IMR-90 (cell line): ENCODE results near the gene TCF20. TPM values are rescaled to one million over a fixed set of nuclear protein-coding genes. Genes with fewer than 3 reads are reported as not detected.

Experiments used
- ATAC-seq: fragments of 200-7000 bp; cut with Tn5 transposase; 2 replicates; pipeline ENCODE4 v1.9.1; 2020; ENCODE audit warnings: low read depth, mild to moderate bottlenecking, moderate library complexity
- BruUV-seq: library from RNA; stranded (reverse); fragments of 400-500 nt; replicated peaks from 2 replicates; lab custom pipeline; 2021; lab: Mats Ljungman, UMichigan
- CTCF ChIA-PET: fragments of 300-600 bp; formaldehyde crosslinking; extraction: SDS; loops from one replicate; lab custom pipeline; 2021; ENCODE audit warnings: antibody characterized with exemption; lab: Yijun Ruan, JAX
- POLR2A ChIA-PET: fragments of 300-600 bp; sonication (Branson Sonifier 250); formaldehyde crosslinking; loops from one replicate; lab custom pipeline; 2022; ENCODE audit warnings: antibody characterized with exemption; ENCODE audit not compliant: unreplicated experiment; lab: Charles Lee
- DNase-seq: peaks from one replicate; pipeline ENCODE4 v3.0.0; 2013
- H2AFZ ChIP-seq: replicated peaks from 2 replicates; pipeline ENCODE3; 2013; ENCODE audit warnings: low read length, mild to moderate bottlenecking; ENCODE audit not compliant: poor library complexity
- H2AK5ac ChIP-seq: 2 replicates; pipeline ENCODE4 v1.6.1; 2013; ENCODE audit warnings: low read depth, low read length, inconsistent platforms
- H2AK9ac ChIP-seq: replicated peaks from 2 replicates; pipeline ENCODE3; 2013; ENCODE audit warnings: mild to moderate bottlenecking, low read depth, low read length, moderate library complexity; ENCODE audit not compliant: poor library complexity
- H2BK120ac ChIP-seq: 2 replicates; pipeline ENCODE4 v1.6.1; 2013; ENCODE audit warnings: low read depth, low read length, inconsistent platforms
- H2BK15ac ChIP-seq: 3 replicates; pipeline ENCODE4 v1.6.1; 2013; ENCODE audit warnings: low read depth, low read length, inconsistent platforms
- H2BK20ac ChIP-seq: 2 replicates; pipeline ENCODE4 v1.6.1; 2013; ENCODE audit warnings: low read depth, mild to moderate bottlenecking, inconsistent platforms, low read length, moderate library complexity
- H2BK5ac ChIP-seq: 2 replicates; pipeline ENCODE4 v1.6.1; 2013; ENCODE audit warnings: mild to moderate bottlenecking, low read depth, low read length, inconsistent platforms; ENCODE audit not compliant: poor library complexity, severe bottlenecking
- H3K14ac ChIP-seq: replicated peaks from 2 replicates; pipeline ENCODE4 v1.6.1; 2013; ENCODE audit warnings: low read depth, low read length, inconsistent platforms
- H3K18ac ChIP-seq: 2 replicates; pipeline ENCODE4 v1.6.1; 2013; ENCODE audit warnings: low read depth, low read length, control low read depth
- H3K23ac ChIP-seq: 2 replicates; pipeline ENCODE4 v1.6.1; 2013; ENCODE audit warnings: low read depth, low read length, inconsistent platforms
- H3K27ac ChIP-seq: 2 replicates; pipeline ENCODE4 v1.5.1; 2013; ENCODE audit warnings: mild to moderate bottlenecking, control low read depth, low read length; ENCODE audit not compliant: insufficient read depth
- H3K27me3 ChIP-seq: 2 replicates; pipeline ENCODE4 v1.6.1; 2013; ENCODE audit warnings: low read length; ENCODE audit not compliant: control insufficient read depth, insufficient read depth
- H3K36me3 ChIP-seq: 2 replicates; pipeline ENCODE4 v1.6.1; 2013; ENCODE audit warnings: low read length, mixed read lengths; ENCODE audit not compliant: control insufficient read depth, insufficient read depth
- H3K4ac ChIP-seq: 2 replicates; pipeline ENCODE4 v1.6.1; 2013; ENCODE audit warnings: low read depth, low read length, inconsistent platforms
- H3K4me1 ChIP-seq: 2 replicates; pipeline ENCODE4 v1.6.1; 2013; ENCODE audit warnings: low read length, mixed read lengths; ENCODE audit not compliant: control insufficient read depth, insufficient read depth
- H3K4me2 ChIP-seq: 2 replicates; pipeline ENCODE4 v1.6.1; 2013; ENCODE audit warnings: low read depth, mild to moderate bottlenecking, control low read depth, low read length, moderate library complexity
- H3K4me3 ChIP-seq: 2 replicates; pipeline ENCODE4 v1.5.1; 2013; ENCODE audit warnings: low read depth, mild to moderate bottlenecking, control low read depth, low read length, moderate library complexity; ENCODE audit not compliant: insufficient read depth
- H3K56ac ChIP-seq: 2 replicates; pipeline ENCODE4 v1.6.1; 2013; ENCODE audit warnings: low read length, inconsistent platforms; ENCODE audit not compliant: insufficient read depth; ENCODE audit errors: extremely low read depth
- H3K79me1 ChIP-seq, 2 experiments: 2 replicates each; pipeline ENCODE4 v1.6.1; 2013; ENCODE audit warnings: low read length in 2 of 2, inconsistent platforms in 1 of 2, low read depth in 1 of 2
- H3K9ac ChIP-seq: 2 replicates; pipeline ENCODE4 v1.6.1; 2013; ENCODE audit warnings: low read depth, low read length, control low read depth
- H3K9me1 ChIP-seq: 2 replicates; pipeline ENCODE4 v1.6.1; 2013; ENCODE audit warnings: low read length, inconsistent platforms; ENCODE audit not compliant: insufficient read depth
- H3K9me3 ChIP-seq: 2 replicates; pipeline ENCODE4 v1.6.1; 2013; ENCODE audit warnings: low read length; ENCODE audit not compliant: control insufficient read depth, insufficient read depth
- H4K20me1 ChIP-seq: 2 replicates; pipeline ENCODE4 v1.6.1; 2013; ENCODE audit warnings: low read length, inconsistent platforms; ENCODE audit not compliant: insufficient read depth
- H4K5ac ChIP-seq: 2 replicates; pipeline ENCODE4 v1.6.1; 2013; ENCODE audit warnings: mild to moderate bottlenecking, low read depth, low read length, control low read depth
- H4K8ac ChIP-seq, 2 experiments: 2 replicates each; pipeline ENCODE4 v1.6.1; 2013; ENCODE audit warnings: low read depth in 2 of 2, low read length in 2 of 2, control low read depth in 1 of 2, inconsistent platforms in 1 of 2
- H4K91ac ChIP-seq: 2 replicates; pipeline ENCODE4 v1.6.1; 2013; ENCODE audit warnings: low read depth, low read length, inconsistent platforms; ENCODE audit not compliant: insufficient read depth
- BHLHE40 ChIP-seq: fragments of 150-350 bp; IDR thresholded peaks from 2 replicates; pipeline ENCODE4 v1.6.1; 2016; ENCODE audit warnings: mild to moderate bottlenecking, low read depth, low read length
- CEBPB ChIP-seq: IDR thresholded peaks from 2 replicates; pipeline ENCODE4 v1.6.1; 2012; ENCODE audit warnings: low read depth, low read length, improper control_type of control experiment
- MAZ ChIP-seq: IDR thresholded peaks from 2 replicates; pipeline ENCODE4 v1.6.1; 2012; ENCODE audit warnings: low read depth, mild to moderate bottlenecking, low read length, improper control_type of control experiment, moderate library complexity, borderline replicate concordance
- MXI1 ChIP-seq: IDR thresholded peaks from 2 replicates; pipeline ENCODE4 v1.6.1; 2012; ENCODE audit warnings: low read depth, mild to moderate bottlenecking, low read length, moderate library complexity, borderline replicate concordance
- NFE2L2 ChIP-seq: fragments of 150-350 bp; IDR thresholded peaks from 2 replicates; pipeline ENCODE4 v1.6.1; 2016; ENCODE audit warnings: low read depth, mild to moderate bottlenecking, low read length
- RAD21 ChIP-seq: IDR thresholded peaks from 2 replicates; pipeline ENCODE4 v1.6.1; 2012; ENCODE audit warnings: low read length, improper control_type of control experiment
- SMC3 ChIP-seq: fragments of 150-350 bp; IDR thresholded peaks from 2 replicates; pipeline ENCODE4 v1.6.1; 2016; ENCODE audit warnings: low read depth, mild to moderate bottlenecking, antibody characterized with exemption, low read length, moderate library complexity
- WGBS, 2 experiments: methylation state at CpG; one replicate each; pipeline versions ENCODE4 v1.1.5 to v1.1.7; 2013; ENCODE audit warnings: missing lambda C conversion rate in 2 of 2; ENCODE audit not compliant: insufficient read length in 1 of 2; ENCODE audit errors: extremely low coverage in 2 of 2; 5-methylcytosine and 5-hydroxymethylcytosine counted together
- dilution Hi-C: fragments of 300-500 bp; cut with HindIII; formaldehyde crosslinking; loops from one replicate; pipeline ENCODE4 v1.14.3; 2018; ENCODE audit warnings: low sequenced_read_pairs; ENCODE audit not compliant: unreplicated experiment
- in situ Hi-C: fragments of 300-500 bp; cut with MboI; formaldehyde crosslinking; loops from 3 replicates; pipeline ENCODE4 v1.14.3; 2019; ENCODE audit warnings: low sequenced_read_pairs, inconsistent platforms, mixed read lengths
- intact Hi-C: fragments of 100-400 bp; cut with micrococcal nuclease; formaldehyde crosslinking; loops from 2 replicates; pipeline ENCODE4 v1.10.0; 2022
- polyA plus RNA-seq, 3 experiments: library from polyadenylated mRNA; depleted of rRNA; stranded (reverse); fragments of >200 nt; gene quantifications; 2 replicates each; pipeline ENCODE4 v1.2.3, GENCODE V29; 2012; ENCODE audit warnings: low replicate concordance in 1 of 3
- total RNA-seq: library from RNA; depleted of rRNA; stranded (reverse); fragments of >200 nt; gene quantifications from 2 replicates; pipeline ENCODE4 v1.2.3, GENCODE V29; 2012
- TF ChIP-seq, protein P1 (sequence below): conservative IDR thresholded peaks from 2 replicates; pipeline ENCODE4 v1.5.1; 2012; ENCODE audit warnings: mild to moderate bottlenecking, low read depth, low read length, improper control_type of control experiment

Gene TCF20
- total and polyA plus RNA-seq, 2 of the 4 experiments (the other 2 are of a cell fraction) = 8.9 to 23.7 TPM

DNA sequence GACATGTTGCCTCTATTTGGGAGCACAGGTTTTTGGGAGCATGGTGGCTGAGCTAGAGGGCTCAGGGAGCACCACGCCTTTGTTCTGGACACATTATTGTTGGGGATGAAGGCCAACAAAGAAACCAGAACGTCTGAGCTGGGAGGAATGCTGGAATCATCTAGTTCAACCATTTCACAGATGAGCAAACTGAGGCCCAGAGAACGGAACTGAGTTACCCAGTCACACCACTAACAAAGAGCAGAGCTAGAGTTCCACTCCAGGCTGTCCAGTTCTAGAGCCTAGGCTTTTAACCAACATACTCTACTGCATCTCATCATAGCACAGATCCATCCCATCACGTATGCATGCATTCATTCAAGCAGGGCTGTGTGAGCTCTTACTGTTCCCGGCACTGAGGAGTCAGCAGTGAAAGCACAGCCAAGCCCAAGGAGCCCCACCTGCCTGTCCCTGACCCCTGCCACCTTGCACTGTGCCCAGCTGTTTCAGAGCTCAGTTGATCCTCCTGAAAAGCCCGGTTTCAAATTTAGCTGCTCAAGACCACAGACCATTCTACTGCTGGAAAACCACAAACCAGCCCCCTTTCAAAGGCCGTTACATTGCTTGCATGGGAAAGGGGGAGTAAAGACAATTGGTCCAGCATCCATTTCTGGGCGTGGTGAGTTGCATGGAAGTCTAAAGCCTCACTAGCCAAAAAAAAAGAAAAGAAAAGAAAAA is 16.9 kb upstream of the TCF20 start:
- DNase-seq (no peak), ATAC-seq (no peak)
- Histone ChIP-seq H3K9me3 (no peaks in the 10 kb centered on the region), H2BK5ac (no peak overlapping the region), H4K5ac (no peak overlapping the region), H2BK15ac (no peak overlapping the region), H2AFZ (no peak overlapping the region), H3K4ac (no peak overlapping the region), H2AK5ac (no peak overlapping the region), H3K4me2 (no peak overlapping the region), H3K27me3 (peaks cover 49% of the 10 kb centered on the region), H3K4me1 (no peaks in the 10 kb centered on the region), H2BK120ac (no peak overlapping the region), H2AK9ac (no peak overlapping the region), H3K4me3 (no peak overlapping the region), H3K79me1 (no peaks in the 10 kb centered on the region), H3K23ac (no peak overlapping the region), H3K56ac (no peak overlapping the region), H3K36me3 (no peaks in the 10 kb centered on the region), H3K9ac (no peak overlapping the region), H3K27ac (no peak overlapping the region), H3K14ac (no peak overlapping the region), H3K9me1 (0 out of 2 replicates have a peak, but pooled peaks cover 3% of the 10 kb centered on the region), H4K20me1 (peaks cover 22% of the 10 kb centered on the region), H4K91ac (no peak overlapping the region), H3K18ac (no peak overlapping the region), H2BK20ac (no peak overlapping the region), H4K8ac (no peak overlapping the region)
- WGBS, 2 experiments = 60% methylated on average over 1 of the region's 8 CpGs; no CpG with 5 or more reads in 1 of the 2 experiments
- intact Hi-C loops = no loop called here
- TF ChIP-seq SMC3 = no peak
- no peak for TF ChIP-seq MAZ
- TF ChIP-seq, protein P1, sequence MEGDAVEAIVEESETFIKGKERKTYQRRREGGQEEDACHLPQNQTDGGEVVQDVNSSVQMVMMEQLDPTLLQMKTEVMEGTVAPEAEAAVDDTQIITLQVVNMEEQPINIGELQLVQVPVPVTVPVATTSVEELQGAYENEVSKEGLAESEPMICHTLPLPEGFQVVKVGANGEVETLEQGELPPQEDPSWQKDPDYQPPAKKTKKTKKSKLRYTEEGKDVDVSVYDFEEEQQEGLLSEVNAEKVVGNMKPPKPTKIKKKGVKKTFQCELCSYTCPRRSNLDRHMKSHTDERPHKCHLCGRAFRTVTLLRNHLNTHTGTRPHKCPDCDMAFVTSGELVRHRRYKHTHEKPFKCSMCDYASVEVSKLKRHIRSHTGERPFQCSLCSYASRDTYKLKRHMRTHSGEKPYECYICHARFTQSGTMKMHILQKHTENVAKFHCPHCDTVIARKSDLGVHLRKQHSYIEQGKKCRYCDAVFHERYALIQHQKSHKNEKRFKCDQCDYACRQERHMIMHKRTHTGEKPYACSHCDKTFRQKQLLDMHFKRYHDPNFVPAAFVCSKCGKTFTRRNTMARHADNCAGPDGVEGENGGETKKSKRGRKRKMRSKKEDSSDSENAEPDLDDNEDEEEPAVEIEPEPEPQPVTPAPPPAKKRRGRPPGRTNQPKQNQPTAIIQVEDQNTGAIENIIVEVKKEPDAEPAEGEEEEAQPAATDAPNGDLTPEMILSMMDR = no peak
- no peak for TF ChIP-seq NFE2L2
- no peak for TF ChIP-seq RAD21
- no peak for TF ChIP-seq CEBPB
- TF ChIP-seq MXI1 = no peak
- TF ChIP-seq BHLHE40 = no peak
- ChIA-PET POLR2A (no interaction called here), CTCF (no interaction called here)
- dilution Hi-C loops = no loop called here
- in situ Hi-C loops = no loop called here
- no TSS peak for BruUV-seq
